ENCODE measurements around the gene OR10K1. TPM values are rescaled to one million over a fixed set of nuclear protein-coding genes. Genes with fewer than 3 reads are reported as not detected.

Gene OR10K1, protein sequence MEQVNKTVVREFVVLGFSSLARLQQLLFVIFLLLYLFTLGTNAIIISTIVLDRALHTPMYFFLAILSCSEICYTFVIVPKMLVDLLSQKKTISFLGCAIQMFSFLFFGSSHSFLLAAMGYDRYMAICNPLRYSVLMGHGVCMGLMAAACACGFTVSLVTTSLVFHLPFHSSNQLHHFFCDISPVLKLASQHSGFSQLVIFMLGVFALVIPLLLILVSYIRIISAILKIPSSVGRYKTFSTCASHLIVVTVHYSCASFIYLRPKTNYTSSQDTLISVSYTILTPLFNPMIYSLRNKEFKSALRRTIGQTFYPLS
- not detected for total RNA-seq

DNA sequence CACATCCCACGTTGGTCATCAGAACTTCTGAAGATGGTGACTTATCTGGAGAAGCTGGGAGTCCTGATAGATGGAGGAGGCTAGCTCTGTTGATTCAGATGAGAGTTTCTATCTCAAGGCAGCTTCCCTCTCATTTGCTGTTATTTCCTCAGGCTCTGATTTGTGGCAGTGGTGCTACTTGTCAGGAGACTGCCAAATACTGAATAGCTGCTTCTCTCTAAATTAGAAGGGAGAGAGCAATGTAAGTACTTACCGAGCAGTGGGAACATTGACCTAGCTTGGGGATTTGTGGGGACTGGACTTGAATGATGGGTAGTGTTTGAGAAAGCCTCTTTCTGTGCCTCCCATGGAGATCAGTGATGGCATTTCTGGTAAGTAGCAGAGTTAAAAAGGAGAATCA, at the start of gene OR10K1:
Gene OR10K1 (plus strand): TSS at position 301 of the 400 bp plus-strand sequence. CDS start 3,728 bp downstream, outside the sequence.
- no peak within 1 kb of the TSS for H3K27ac ChIP-seq
- H3K36me3 ChIP-seq, result no peaks in the 10 kb centered on the region
- no peaks in the 10 kb centered on the region for H3K27me3 ChIP-seq
- H3K4me3 ChIP-seq, result no peak within 1 kb of the TSS
- no peaks in the 10 kb centered on the region for H3K9me3 ChIP-seq
- DNase-seq (ENCODE audit: low spot score), result no peak
- H3K4me1 ChIP-seq, result no peaks in the 10 kb centered on the region
- TF ChIP-seq, protein P1, sequence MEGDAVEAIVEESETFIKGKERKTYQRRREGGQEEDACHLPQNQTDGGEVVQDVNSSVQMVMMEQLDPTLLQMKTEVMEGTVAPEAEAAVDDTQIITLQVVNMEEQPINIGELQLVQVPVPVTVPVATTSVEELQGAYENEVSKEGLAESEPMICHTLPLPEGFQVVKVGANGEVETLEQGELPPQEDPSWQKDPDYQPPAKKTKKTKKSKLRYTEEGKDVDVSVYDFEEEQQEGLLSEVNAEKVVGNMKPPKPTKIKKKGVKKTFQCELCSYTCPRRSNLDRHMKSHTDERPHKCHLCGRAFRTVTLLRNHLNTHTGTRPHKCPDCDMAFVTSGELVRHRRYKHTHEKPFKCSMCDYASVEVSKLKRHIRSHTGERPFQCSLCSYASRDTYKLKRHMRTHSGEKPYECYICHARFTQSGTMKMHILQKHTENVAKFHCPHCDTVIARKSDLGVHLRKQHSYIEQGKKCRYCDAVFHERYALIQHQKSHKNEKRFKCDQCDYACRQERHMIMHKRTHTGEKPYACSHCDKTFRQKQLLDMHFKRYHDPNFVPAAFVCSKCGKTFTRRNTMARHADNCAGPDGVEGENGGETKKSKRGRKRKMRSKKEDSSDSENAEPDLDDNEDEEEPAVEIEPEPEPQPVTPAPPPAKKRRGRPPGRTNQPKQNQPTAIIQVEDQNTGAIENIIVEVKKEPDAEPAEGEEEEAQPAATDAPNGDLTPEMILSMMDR (IDR thresholded peaks at IDR 0.05), result no peak

DNA sequence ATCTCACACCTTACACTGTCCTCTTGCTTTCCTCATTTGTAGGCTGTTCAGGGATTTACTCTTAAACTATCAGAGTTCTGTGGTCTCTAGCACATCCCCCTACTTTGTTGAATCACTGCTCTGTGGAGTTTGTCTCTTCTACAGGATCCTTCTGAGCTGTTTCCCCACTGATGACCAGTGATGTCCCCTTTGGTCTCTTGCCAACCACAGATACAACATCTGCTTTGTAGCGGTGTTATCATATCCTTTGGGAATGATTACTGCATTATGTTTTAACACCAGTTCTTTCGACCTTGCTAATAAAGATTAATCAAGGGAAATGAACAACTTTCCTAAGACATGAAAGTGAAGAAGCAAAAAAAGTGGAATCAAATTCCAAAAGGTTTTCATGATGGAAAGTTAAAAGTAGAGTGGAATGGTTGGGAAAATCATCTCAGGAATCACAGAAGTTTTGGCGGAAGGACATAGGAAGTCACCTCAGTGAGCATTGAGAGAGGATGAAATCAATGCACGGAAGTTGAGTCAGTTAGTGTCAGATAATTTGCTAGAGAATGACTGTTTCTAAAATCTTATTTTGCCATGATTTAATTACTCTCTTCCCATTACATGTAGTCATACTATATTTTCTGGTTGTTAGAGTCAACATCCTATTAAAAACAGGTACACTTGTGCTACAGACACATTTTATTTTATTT, 46.8 kb upstream of the OR10K1 start:
- no peak for DNase-seq (ENCODE audit: low spot score)
- Histone ChIP-seq H3K36me3 (no peaks in the 10 kb centered on the region), H3K27me3 (no peaks in the 10 kb centered on the region), H3K4me1 (no peaks in the 10 kb centered on the region), H3K27ac (no peak overlapping the region), H3K9me3 (no peaks in the 10 kb centered on the region), H3K4me3 (no peak overlapping the region)
- TF ChIP-seq, protein P1 (IDR thresholded peaks at IDR 0.05), result no peak

DNA sequence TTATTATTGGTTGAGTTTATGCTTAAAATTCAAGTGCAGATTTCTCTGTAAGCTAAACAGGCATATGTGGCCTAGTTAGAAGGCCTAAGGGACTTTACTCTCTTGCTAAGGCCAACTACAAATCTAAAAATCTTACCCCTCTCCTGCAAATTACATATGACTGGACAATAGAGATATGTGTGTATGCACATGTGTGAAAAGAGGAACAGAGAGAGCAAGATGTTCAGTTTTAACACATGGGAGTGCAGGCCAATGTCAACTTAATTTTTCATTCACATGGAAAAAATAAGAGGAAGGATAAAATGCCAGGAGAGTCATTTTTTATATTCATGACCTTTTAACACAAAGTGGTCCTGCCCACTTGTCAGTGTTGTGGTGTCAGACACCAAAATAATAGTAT, 44.0 kb upstream of the OR10K1 start:
- no peak overlapping the region for H3K4me3 ChIP-seq
- TF ChIP-seq, protein P1 (IDR thresholded peaks at IDR 0.05), result no peak
- no peaks in the 10 kb centered on the region for H3K4me1 ChIP-seq
- H3K9me3 ChIP-seq, result no peaks in the 10 kb centered on the region
- DNase-seq (ENCODE audit: low spot score), result no peak
- H3K36me3 ChIP-seq, result no peaks in the 10 kb centered on the region
- no peak overlapping the region for H3K27ac ChIP-seq
- no peaks in the 10 kb centered on the region for H3K27me3 ChIP-seq

DNA sequence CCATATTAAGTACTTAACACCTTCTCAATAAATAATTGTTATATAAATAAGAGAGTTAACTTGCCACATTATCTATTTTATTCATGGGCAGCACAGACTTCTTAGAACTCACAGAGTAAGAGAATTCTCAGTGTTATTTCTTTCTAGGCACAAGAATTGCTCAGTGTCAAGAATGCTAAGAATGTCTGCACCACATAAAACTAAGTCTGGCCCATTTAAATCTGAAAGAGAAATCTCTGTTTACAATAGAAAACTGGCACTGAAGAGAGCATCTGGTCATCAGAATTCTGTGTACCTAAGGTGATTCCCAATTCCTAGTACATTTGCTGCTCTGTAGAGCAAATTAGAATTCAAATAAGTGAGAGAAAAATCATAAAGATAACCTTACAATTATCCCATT, 39.4 kb upstream of the OR10K1 start:
- DNase-seq (ENCODE audit: low spot score), result no peak
- H3K4me1 ChIP-seq, result no peaks in the 10 kb centered on the region
- TF ChIP-seq, protein P1 (IDR thresholded peaks at IDR 0.05), result no peak
- H3K4me3 ChIP-seq, result no peak overlapping the region
- H3K27me3 ChIP-seq, result no peaks in the 10 kb centered on the region
- H3K27ac ChIP-seq, result no peak overlapping the region
- peaks cover 0 to 2% of the 10 kb centered on the region in 2 donors for H3K9me3 ChIP-seq
- no peaks in the 10 kb centered on the region for H3K36me3 ChIP-seq

DNA sequence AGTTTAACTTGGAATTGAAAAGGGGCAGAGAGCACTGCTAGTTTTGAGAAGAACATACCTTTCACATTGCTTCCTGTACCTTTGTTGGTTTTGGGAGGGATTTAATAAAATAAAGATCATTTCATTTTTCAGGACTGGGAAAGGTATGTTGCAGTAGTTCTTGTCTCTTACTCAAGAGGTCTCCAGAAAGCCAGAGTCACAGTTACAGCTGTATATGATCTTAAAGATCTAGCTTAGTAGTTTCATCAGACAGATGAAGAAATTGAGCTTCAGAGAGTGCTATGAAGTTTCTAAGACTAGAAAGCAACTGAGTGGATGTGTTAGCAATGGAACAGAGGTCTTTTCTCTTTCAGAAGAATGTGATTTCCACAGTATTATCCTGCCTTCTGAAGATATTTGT, 36.6 kb upstream of the OR10K1 start:
- Histone ChIP-seq H3K4me3 (no peak overlapping the region), H3K27me3 (no peaks in the 10 kb centered on the region), H3K4me1 (no peaks in the 10 kb centered on the region), H3K9me3 (peaks cover 0 to 11% of the 10 kb centered on the region in 2 donors), H3K27ac (no peak overlapping the region), H3K36me3 (no peaks in the 10 kb centered on the region)
- no peak for DNase-seq (ENCODE audit: low spot score)
- TF ChIP-seq, protein P1 (IDR thresholded peaks at IDR 0.05), result no peak
